Measurements from ENCODE around the gene HES4. TPM values are rescaled to one million over a fixed set of nuclear protein-coding genes. Genes with fewer than 3 reads are reported as not detected.

Gene HES4
- total RNA-seq, 4 donors from 2014 or later: 30.4 to 70.4 (median 40.9) TPM

- intact Hi-C loops (cut with DNase I; ENCODE audit: low total_unique reads): no loop called here
Observed at GRCh38 chr1:1040004-1040991, 40.4 kb upstream of the HES4 start.

GRCh38 chr1:1039145-1039910 lies 39.4 kb upstream of the HES4 start:
- no peak overlapping the region for H3K4me3 ChIP-seq (ENCODE audit: low read depth, poor library complexity, severe bottlenecking)
- TF ChIP-seq CTCF (IDR thresholded peaks at IDR 0.05): no peak
- intact Hi-C loops (cut with DNase I; ENCODE audit: low total_unique reads): no loop called here
- 47 to 54% methylated on average over 16 to 17 of the region's 17 CpGs for WGBS, 2 donors
- no peak for DNase-seq (ENCODE audit: low spot score in 2 of 2)

More at GRCh38 chr1:1040004-1040991, 40.4 kb upstream of the HES4 start:
- DNase-seq (ENCODE audit: low spot score in 2 of 2): no peak
- 10 to 17% methylated on average over 51 to 78 of the region's 99 CpGs for WGBS, 2 donors
- no peak overlapping the region for H3K4me3 ChIP-seq (ENCODE audit: low read depth, poor library complexity, severe bottlenecking)
- TF ChIP-seq CTCF (IDR thresholded peaks at IDR 0.05) (no peak), POLR2A (IDR thresholded peaks at IDR 0.05) (no peak)

- TF ChIP-seq POLR2A (IDR thresholded peaks at IDR 0.05) (no peak), CTCF (IDR thresholded peaks at IDR 0.05) (no peak)
- no peak overlapping the region for H3K4me3 ChIP-seq (ENCODE audit: low read depth, poor library complexity, severe bottlenecking)
- WGBS, 2 donors: 80 to 83% methylated on average over 6 of the region's 6 CpGs
- DNase-seq (ENCODE audit: low spot score in 2 of 2): no peak
- intact Hi-C loops (cut with DNase I; ENCODE audit: low total_unique reads): no loop called here
Observed at GRCh38 chr1:1038694-1039093, 38.8 kb upstream of the HES4 start.

GRCh38 chr1:1037366-1038327 lies 37.8 kb upstream of the HES4 start:
- intact Hi-C loops (cut with DNase I; ENCODE audit: low total_unique reads): no loop called here
- no peak for DNase-seq (ENCODE audit: low spot score in 2 of 2)
- H3K4me3 ChIP-seq (ENCODE audit: low read depth, poor library complexity, severe bottlenecking): no peak overlapping the region
- WGBS, 2 donors: 51 to 61% methylated on average over 19 to 27 of the region's 30 CpGs
- no peak for TF ChIP-seq POLR2A (IDR thresholded peaks at IDR 0.05)
- no peak for TF ChIP-seq CTCF (IDR thresholded peaks at IDR 0.05)

GRCh38 chr1:1035291-1035943 lies 35.5 kb upstream of the HES4 start:
- WGBS, 2 donors: 92% methylated on average over 18 to 19 of the region's 19 CpGs
- TF ChIP-seq CTCF (IDR thresholded peaks at IDR 0.05) (no peak), POLR2A (IDR thresholded peaks at IDR 0.05) (no peak)
- H3K4me3 ChIP-seq (ENCODE audit: low read depth, poor library complexity, severe bottlenecking): no peak overlapping the region
- intact Hi-C loops (cut with DNase I; ENCODE audit: low total_unique reads): no loop called here
- DNase-seq (ENCODE audit: low spot score in 2 of 2): no peak

Measured in lower leg skin (tissue), 4 donors.